ENCODE measurements around the gene ETNK2.

GRCh38 chr1:204190212-204191211 is 38.7 kb upstream of the ETNK2 start:
- TF ChIP-seq CTCF (IDR thresholded peaks at IDR 0.05) (no peak), EZH2 (IDR thresholded peaks at IDR 0.05; ENCODE audit: borderline replicate concordance, insufficient read depth, low read depth, low read length, poor library complexity, severe bottlenecking) (no peak)
